Panc1 (cell line): ENCODE results near the gene HS2ST1.

Source experiments
- CTCF ChIP-seq: fragments of 450-650 bp; IDR thresholded peaks from 2 replicates; pipeline ENCODE4 v1.5.1; 2017; ENCODE audit warnings: mild to moderate bottlenecking
- POLR2AphosphoS5 ChIP-seq: IDR thresholded peaks from 2 replicates; pipeline ENCODE4 v1.6.1; 2012; ENCODE audit warnings: mild to moderate bottlenecking, low read depth, low read length, moderate library complexity

- TF ChIP-seq CTCF (no peak), POLR2AphosphoS5 (no peak)
Observed at GRCh38 chr1:87117761-87118368, 203.4 kb downstream of the HS2ST1 start.
